ENCODE results near the gene NUP188.

Gene NUP188

DNA sequence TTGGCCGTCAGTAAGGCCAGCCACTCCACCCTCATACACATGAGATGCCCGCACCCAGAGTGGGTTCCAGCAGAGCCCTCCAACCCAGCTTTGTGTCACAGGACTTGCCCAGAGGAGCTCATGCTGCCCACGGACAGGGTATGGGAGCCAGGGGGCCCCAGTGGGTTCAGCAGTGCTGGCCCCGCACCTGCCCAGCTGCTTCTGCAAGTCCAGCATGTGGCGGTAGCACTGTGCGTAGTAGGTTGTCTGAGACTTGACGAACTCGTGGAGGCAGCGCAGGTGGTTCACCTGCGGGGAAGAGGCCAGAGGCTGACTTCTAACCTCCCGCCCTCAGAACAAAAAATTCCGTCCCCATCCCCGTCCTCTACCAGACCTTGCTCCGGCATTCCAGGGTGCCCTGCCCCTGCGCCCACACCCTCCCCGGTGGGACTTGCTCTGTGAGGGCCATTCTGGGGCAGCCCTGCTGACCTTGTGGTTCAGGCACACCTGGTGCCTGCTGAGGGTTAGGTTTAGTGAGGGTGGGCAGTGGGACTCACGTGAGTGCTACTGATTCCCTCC, 62.2 kb downstream of the NUP188 start:
- TF ChIP-seq CTCF (IDR thresholded peaks at IDR 0.05): no peak
- peaks cover 98% of the 10 kb centered on the region for H3K36me3 ChIP-seq

DNA sequence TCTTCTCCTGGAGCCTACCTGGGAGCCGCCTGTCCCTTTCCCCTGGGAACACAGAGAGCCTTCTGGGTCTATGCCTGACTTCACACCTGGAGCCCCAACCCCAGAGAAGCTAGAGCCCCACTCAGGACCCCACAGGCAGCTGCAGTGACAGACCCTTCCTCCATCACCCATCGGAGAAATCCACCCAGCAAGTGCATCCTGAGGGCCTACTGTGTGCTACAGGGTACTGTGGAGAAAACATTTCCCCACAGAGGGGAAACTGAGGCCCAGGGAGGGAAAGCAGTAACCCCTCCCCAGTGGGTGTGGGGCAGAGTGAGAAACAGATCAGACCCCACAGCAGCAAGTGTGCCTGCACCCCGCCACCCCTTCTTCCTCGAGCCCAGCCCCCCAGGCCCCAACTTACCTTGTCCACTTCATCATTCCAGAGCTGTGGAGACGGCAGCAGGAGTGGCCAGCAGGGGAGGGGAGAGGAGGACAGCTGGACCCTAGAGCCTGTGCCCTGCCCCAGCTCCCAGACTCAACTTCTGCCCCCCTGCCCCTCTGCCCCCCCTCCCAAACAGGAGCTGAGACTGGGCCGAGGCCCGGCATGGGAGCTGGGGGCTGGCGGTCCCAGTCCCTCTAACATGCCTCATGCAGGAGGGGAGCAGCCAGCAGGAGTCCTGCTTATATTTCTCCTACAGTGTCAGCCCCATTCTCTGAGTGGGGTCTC, 62.9 kb downstream of the NUP188 start:
- H3K27ac ChIP-seq: no peak overlapping the region
- H3K4me1 ChIP-seq (ENCODE audit: control insufficient read depth in 1 of 2, insufficient read depth in 1 of 2, low read depth in 1 of 2, low read length in 1 of 2): peaks cover 0 to 3% of the 10 kb centered on the region in 2 experiments
- no peak overlapping the region for H3K4me3 ChIP-seq (ENCODE audit: low read depth in 1 of 2, low read length in 1 of 2)
- H3K36me3 ChIP-seq: peaks cover 92% of the 10 kb centered on the region
- H3K9me3 ChIP-seq: no peaks in the 10 kb centered on the region
- H3K27me3 ChIP-seq: no peaks in the 10 kb centered on the region
- no peak for TF ChIP-seq CTCF (IDR thresholded peaks at IDR 0.05)

More for the DNA sequence above, 62.2 kb downstream of the NUP188 start:
- Histone ChIP-seq H3K9me3 (no peaks in the 10 kb centered on the region), H3K27me3 (no peaks in the 10 kb centered on the region), H3K4me1 (ENCODE audit: control insufficient read depth in 1 of 2, insufficient read depth in 1 of 2, low read depth in 1 of 2, low read length in 1 of 2) (peaks cover 0 to 3% of the 10 kb centered on the region in 2 experiments), H3K4me3 (ENCODE audit: low read depth in 1 of 2, low read length in 1 of 2) (no peak overlapping the region), H3K27ac (no peak overlapping the region)

DNA sequence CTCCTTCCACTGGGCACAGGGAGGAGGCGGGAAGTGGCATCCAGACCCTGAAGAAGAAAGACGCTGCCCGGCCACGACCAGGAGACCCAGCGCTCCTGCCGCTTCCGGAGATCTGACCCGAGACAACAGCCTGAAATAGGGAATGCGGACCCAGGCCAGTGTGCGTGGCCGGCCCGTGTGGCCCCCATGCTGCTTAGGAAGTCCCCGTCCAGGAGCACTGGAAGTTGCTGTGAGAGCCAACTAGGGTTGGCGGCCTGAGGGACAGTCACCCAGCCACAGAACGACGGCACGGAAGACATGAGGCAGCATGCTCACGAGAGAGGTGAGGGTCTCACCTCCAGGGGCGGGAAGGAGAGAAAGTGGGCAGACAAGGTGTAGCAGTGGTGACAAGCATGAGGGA, 63.7 kb downstream of the NUP188 start:
- Histone ChIP-seq H3K27ac (no peak overlapping the region), H3K4me1 (ENCODE audit: control insufficient read depth in 1 of 2, insufficient read depth in 1 of 2, low read depth in 1 of 2, low read length in 1 of 2) (peaks cover 0 to 3% of the 10 kb centered on the region in 2 experiments), H3K27me3 (no peaks in the 10 kb centered on the region), H3K36me3 (peaks cover 85% of the 10 kb centered on the region), H3K4me3 (ENCODE audit: low read depth in 1 of 2, low read length in 1 of 2) (no peak overlapping the region), H3K9me3 (no peaks in the 10 kb centered on the region)
- no peak for TF ChIP-seq CTCF (IDR thresholded peaks at IDR 0.05)

DNA sequence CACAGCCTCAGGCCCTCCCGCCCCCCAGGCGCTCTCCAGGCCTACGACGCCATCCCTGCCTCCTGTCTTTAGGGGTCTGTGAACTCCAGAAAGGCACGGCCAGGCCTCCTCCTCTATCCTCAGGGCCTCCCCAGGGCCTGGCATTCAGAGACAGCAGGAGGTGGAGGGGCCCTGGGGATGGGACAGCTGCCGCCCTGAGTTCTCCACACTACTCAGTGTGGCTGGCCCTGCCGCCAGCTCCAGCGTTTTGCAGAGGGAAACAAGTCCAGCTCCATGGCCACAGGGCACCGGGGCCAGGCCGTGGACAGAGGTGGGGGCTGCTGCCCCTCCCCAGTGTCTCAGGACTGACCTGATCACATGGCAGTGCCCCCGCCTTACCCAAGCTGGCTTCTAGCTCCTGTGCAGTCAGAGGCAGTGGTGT, 64.3 kb downstream of the NUP188 start:
- no peaks in the 10 kb centered on the region for H3K27me3 ChIP-seq
- H3K4me1 ChIP-seq (ENCODE audit: control insufficient read depth in 1 of 2, insufficient read depth in 1 of 2, low read depth in 1 of 2, low read length in 1 of 2): peaks cover 0 to 3% of the 10 kb centered on the region in 2 experiments
- no peak overlapping the region for H3K4me3 ChIP-seq (ENCODE audit: low read depth in 1 of 2, low read length in 1 of 2)
- H3K9me3 ChIP-seq: no peaks in the 10 kb centered on the region
- no peak overlapping the region for H3K27ac ChIP-seq
- H3K36me3 ChIP-seq: peaks cover 79% of the 10 kb centered on the region
- TF ChIP-seq CTCF (IDR thresholded peaks at IDR 0.05): no peak

GRCh38 chr9:129012343-129012742, 64.8 kb downstream of the NUP188 start:
- Histone ChIP-seq H3K36me3 (peaks cover 74% of the 10 kb centered on the region), H3K27me3 (no peaks in the 10 kb centered on the region), H3K4me3 (ENCODE audit: low read depth in 1 of 2, low read length in 1 of 2) (no peak overlapping the region), H3K27ac (no peak overlapping the region), H3K4me1 (ENCODE audit: control insufficient read depth in 1 of 2, insufficient read depth in 1 of 2, low read depth in 1 of 2, low read length in 1 of 2) (peaks cover 0 to 3% of the 10 kb centered on the region in 2 experiments), H3K9me3 (no peaks in the 10 kb centered on the region)
- no peak for TF ChIP-seq CTCF (IDR thresholded peaks at IDR 0.05)
